Hepatocyte (in vitro differentiated cells): ENCODE results near the gene THSD7B. TPM values are rescaled to one million over a fixed set of nuclear protein-coding genes. Genes with fewer than 3 reads are reported as not detected.
"Not testable (repeated sequence)": the region's sequence is repeated elsewhere in the genome, so short reads cannot be mapped to it uniquely, and the experiment has no call there.

ENCODE experiments used
- DNase-seq: peaks from one replicate; pipeline ENCODE4 v3.0.0-alpha.2; 2016; ENCODE audit warnings: low spot score
- H2AFZ ChIP-seq: fragments of 200-600 bp; sonication (generic); 2 replicates; pipeline ENCODE4 v1.6.0; 2016; ENCODE audit warnings: antibody characterized with exemption, mild to moderate bottlenecking
- H3K27ac ChIP-seq: fragments of 200-600 bp; sonication (generic); 2 replicates; pipeline ENCODE4 v1.5.1; 2016; ENCODE audit warnings: mild to moderate bottlenecking
- H3K27me3 ChIP-seq: fragments of 200-600 bp; sonication (generic); 2 replicates; pipeline ENCODE4 v1.6.1; 2016
- H3K36me3 ChIP-seq: fragments of 200-600 bp; sonication (generic); replicated peaks from 2 replicates; pipeline ENCODE4 v1.5.1; 2016; ENCODE audit warnings: low read depth; ENCODE audit not compliant: insufficient read depth
- H3K4me1 ChIP-seq: fragments of 200-600 bp; sonication (generic); 2 replicates; pipeline ENCODE4 v1.5.1; 2016; ENCODE audit warnings: mild to moderate bottlenecking, moderate library complexity; ENCODE audit not compliant: insufficient read depth
- H3K4me2 ChIP-seq: fragments of 200-600 bp; sonication (generic); 2 replicates; pipeline ENCODE4 v1.6.0; 2016
- H3K4me3 ChIP-seq: fragments of 200-600 bp; sonication (generic); 2 replicates; pipeline ENCODE4 v1.5.1; 2016; ENCODE audit warnings: mild to moderate bottlenecking
- H3K79me2 ChIP-seq: fragments of 200-600 bp; sonication (generic); 2 replicates; pipeline ENCODE4 v1.6.0; 2017; ENCODE audit warnings: mild to moderate bottlenecking
- H3K9me2 ChIP-seq: fragments of 200-600 bp; sonication (generic); replicated peaks from 2 replicates; pipeline ENCODE4 v1.6.0; 2017; ENCODE audit warnings: mild to moderate bottlenecking; ENCODE audit not compliant: insufficient read depth
- H3K9me3 ChIP-seq: fragments of 200-600 bp; sonication (generic); 2 replicates; pipeline ENCODE4 v1.5.1; 2016; ENCODE audit warnings: low read depth, mild to moderate bottlenecking
- H4K20me1 ChIP-seq: fragments of 200-600 bp; sonication (generic); 2 replicates; pipeline ENCODE4 v1.6.0; 2016; ENCODE audit warnings: mild to moderate bottlenecking; ENCODE audit not compliant: insufficient read depth, poor library complexity, severe bottlenecking
- CTCF ChIP-seq: fragments of 200-600 bp; sonication (generic); IDR thresholded peaks from 2 replicates; pipeline ENCODE4 v1.5.1; 2016; ENCODE audit warnings: antibody characterized with exemption, mild to moderate bottlenecking; ENCODE audit not compliant: poor library complexity
- EZH2 ChIP-seq: fragments of 200-600 bp; sonication (generic); IDR thresholded peaks from 2 replicates; pipeline ENCODE4 v1.6.1; 2016; ENCODE audit warnings: antibody characterized with exemption, mild to moderate bottlenecking, borderline replicate concordance
- EZH2phosphoT487 ChIP-seq: fragments of 200-600 bp; sonication (generic); IDR thresholded peaks from one replicate; pipeline ENCODE4 v1.6.1; 2018; ENCODE audit warnings: antibody characterized with exemption, mild to moderate bottlenecking, low read depth, moderate library complexity; ENCODE audit not compliant: unreplicated experiment, severe bottlenecking
- WGBS: methylation state at CpG from one replicate; pipeline ENCODE4 v1.1.6; 2016; ENCODE audit warnings: low lambda C conversion rate; ENCODE audit errors: missing lambda C conversion rate; 5-methylcytosine and 5-hydroxymethylcytosine counted together
- polyA plus RNA-seq: library from polyadenylated mRNA; unstranded; fragments of >200 nt; fragmentation: Nextera tagmentation; extraction: Ambion mirVana; gene quantifications from 2 replicates; pipeline ENCODE4 v1.2.1, GENCODE V29; 2016
- total RNA-seq: library from RNA; depleted of rRNA; stranded (reverse); fragments of >200 nt; gene quantifications from 2 replicates; pipeline ENCODE4 v1.2.3, GENCODE V29; 2014

Gene THSD7B
- total and polyA plus RNA-seq, 2 experiments from 2014 or later, result 0.48 to 5.7 TPM

GRCh38 chr2:137302957-137303356 lies 537.6 kb downstream of the THSD7B start:
- Histone ChIP-seq H4K20me1 (no peaks in the 10 kb centered on the region), H2AFZ (no peak overlapping the region), H3K36me3 (no peaks in the 10 kb centered on the region), H3K9me3 (no peaks in the 10 kb centered on the region), H3K27me3 (no peaks in the 10 kb centered on the region), H3K9me2 (no peaks in the 10 kb centered on the region), H3K79me2 (no peaks in the 10 kb centered on the region), H3K4me1 (no peaks in the 10 kb centered on the region), H3K4me3 (no peak overlapping the region), H3K4me2 (no peak overlapping the region), H3K27ac (no peak overlapping the region)
- no peak for TF ChIP-seq CTCF
- no peak for TF ChIP-seq EZH2phosphoT487
- TF ChIP-seq EZH2, result no peak
- DNase-seq, result no peak
- WGBS, result 89% methylated on average over 3 of the region's 3 CpGs

- DNase-seq, result no peak
- WGBS, result 93% methylated on average over 4 of the region's 4 CpGs
- no peak overlapping the region for H3K4me3 ChIP-seq
Measured at GRCh38 chr2:137316075-137316474, 550.7 kb downstream of the THSD7B start.

GRCh38 chr2:137321566-137321965 lies 556.2 kb downstream of the THSD7B start:
- H3K4me2 ChIP-seq, result no peak overlapping the region
- H3K27me3 ChIP-seq, result no peaks in the 10 kb centered on the region
- no peak overlapping the region for H3K27ac ChIP-seq
- no peak for DNase-seq
- TF ChIP-seq EZH2phosphoT487 (no peak), EZH2 (no peak), CTCF (no peak)
- no peaks in the 10 kb centered on the region for H3K79me2 ChIP-seq
- no peak overlapping the region for H2AFZ ChIP-seq
- no peak overlapping the region for H3K4me3 ChIP-seq
- WGBS, result 86% methylated on average over 1 of the region's 1 CpG
- H3K4me1 ChIP-seq, result no peaks in the 10 kb centered on the region
- no peaks in the 10 kb centered on the region for H3K9me2 ChIP-seq
- H3K9me3 ChIP-seq, result no peaks in the 10 kb centered on the region
- H3K36me3 ChIP-seq, result no peaks in the 10 kb centered on the region
- no peaks in the 10 kb centered on the region for H4K20me1 ChIP-seq

More at GRCh38 chr2:137316075-137316474, 550.7 kb downstream of the THSD7B start:
- no peak overlapping the region for H3K4me2 ChIP-seq
- no peak overlapping the region for H2AFZ ChIP-seq
- no peaks in the 10 kb centered on the region for H3K9me2 ChIP-seq
- no peaks in the 10 kb centered on the region for H3K36me3 ChIP-seq
- no peaks in the 10 kb centered on the region for H4K20me1 ChIP-seq
- no peaks in the 10 kb centered on the region for H3K79me2 ChIP-seq
- no peaks in the 10 kb centered on the region for H3K27me3 ChIP-seq
- no peaks in the 10 kb centered on the region for H3K4me1 ChIP-seq
- no peaks in the 10 kb centered on the region for H3K9me3 ChIP-seq
- TF ChIP-seq CTCF (no peak), EZH2phosphoT487 (no peak), EZH2 (no peak)
- H3K27ac ChIP-seq, result no peak overlapping the region

GRCh38 chr2:137331562-137331961 lies 566.2 kb downstream of the THSD7B start:
- H3K36me3 ChIP-seq, H3K79me2 ChIP-seq, H3K4me3 ChIP-seq, H2AFZ ChIP-seq, H3K27ac ChIP-seq, H3K9me2 ChIP-seq, H3K4me1 ChIP-seq, H3K9me3 ChIP-seq, DNase-seq, H4K20me1 ChIP-seq, H3K27me3 ChIP-seq, H3K4me2 ChIP-seq: not testable (repeated sequence)
- WGBS, result 98% methylated on average over 22 of the region's 25 CpGs
